H1 (cell line): Measurements from ENCODE around the gene AGRN. TPM values are rescaled to one million over a fixed set of nuclear protein-coding genes. Genes with fewer than 3 reads are reported as not detected.

Source experiments
- CTCF ChIA-PET: fragments of 300-600 bp; sonication (Branson Sonifier 250); formaldehyde crosslinking; loops from one replicate; lab custom pipeline; 2021; ENCODE audit not compliant: partially characterized antibody; lab: Charles Lee
- POLR2A ChIA-PET: fragments of 300-600 bp; sonication (Branson Sonifier 250); formaldehyde crosslinking; loops from one replicate; lab custom pipeline; 2021; ENCODE audit warnings: inconsistent platforms; ENCODE audit not compliant: partially characterized antibody; lab: Charles Lee
- DNase-seq, 2 experiments: peaks; one replicate each; pipeline versions ENCODE4 v3.0.0 to v3.0.0-alpha.2; 2010 to 2022; ENCODE audit warnings: low spot score in 2 of 2, low read depth in 1 of 2, mixed read lengths in 1 of 2
- FAIRE-seq: peaks from 2 replicates; lab custom pipeline; 2011; peaks lifted over from hg19 to GRCh38; lab: Jason Lieb, UNC
- H2AFZ ChIP-seq: 2 replicates; pipeline ENCODE4 v1.8.1; 2012; ENCODE audit warnings: low read length, inconsistent platforms
- H2AK5ac ChIP-seq: 2 replicates; pipeline ENCODE4 v1.6.1; 2013; ENCODE audit warnings: low read depth, low read length
- H2BK120ac ChIP-seq: replicated peaks from 2 replicates; pipeline ENCODE3; 2013; ENCODE audit warnings: low read depth, low read length, inconsistent platforms
- H2BK12ac ChIP-seq: 2 replicates; pipeline ENCODE4 v1.6.1; 2013; ENCODE audit warnings: low read depth, low read length
- H2BK15ac ChIP-seq: 2 replicates; pipeline ENCODE4 v1.6.1; 2013; ENCODE audit warnings: low read length
- H2BK20ac ChIP-seq: 2 replicates; pipeline ENCODE4 v1.6.1; 2013; ENCODE audit warnings: low read length
- H2BK5ac ChIP-seq: 2 replicates; pipeline ENCODE4 v1.6.1; 2013; ENCODE audit warnings: low read depth, low read length
- H3K14ac ChIP-seq: 2 replicates; pipeline ENCODE4 v1.6.1; 2013; ENCODE audit warnings: inconsistent platforms; ENCODE audit not compliant: insufficient read length
- H3K18ac ChIP-seq: 2 replicates; pipeline ENCODE4 v1.6.1; 2013; ENCODE audit warnings: low read length; ENCODE audit errors: extremely low read depth
- H3K23ac ChIP-seq: 2 replicates; pipeline ENCODE4 v1.6.1; 2013; ENCODE audit warnings: inconsistent platforms; ENCODE audit not compliant: insufficient read length
- H3K23me2 ChIP-seq: 2 replicates; pipeline ENCODE4 v1.6.1; 2013; ENCODE audit warnings: low read depth, low read length
- H3K27ac ChIP-seq: 2 replicates; pipeline ENCODE4 v1.6.1; 2011; ENCODE audit warnings: low read depth, low read length, inconsistent platforms
- H3K27me3 ChIP-seq, 4 experiments: replicated peaks in 1 of 4; 1 replicate in 1 of 4; 2 replicates in 3 of 4; pipeline versions ENCODE4 v1.6.1 to v1.8.1; 2011 to 2013; ENCODE audit warnings: low read length in 3 of 4, mild to moderate bottlenecking in 3 of 4, inconsistent platforms in 2 of 4, mixed read lengths in 2 of 4, moderate library complexity in 1 of 4; ENCODE audit not compliant: control insufficient read depth in 3 of 4, insufficient read depth in 3 of 4; ENCODE audit errors: extremely low read depth in 1 of 4
- H3K36me3 ChIP-seq, 4 experiments: 2 replicates each; pipeline versions ENCODE4 v1.6.1 to v1.8.1; 2011 to 2013; ENCODE audit warnings: mild to moderate bottlenecking in 4 of 4, low read length in 3 of 4, moderate library complexity in 2 of 4, control low read depth in 1 of 4, inconsistent platforms in 1 of 4; ENCODE audit not compliant: insufficient read depth in 4 of 4, control insufficient read depth in 2 of 4
- H3K4ac ChIP-seq: replicated peaks from 2 replicates; pipeline ENCODE3; 2013; ENCODE audit warnings: low read length, low read depth, mixed read lengths, inconsistent platforms; ENCODE audit not compliant: insufficient read length
- H3K4me1 ChIP-seq, 4 experiments: replicated peaks in 1 of 4; 1 replicate in 1 of 4; 2 replicates in 3 of 4; pipeline versions ENCODE4 v1.6.1 to v1.8.1; 2011 to 2013; ENCODE audit warnings: low read length in 3 of 4, inconsistent platforms in 2 of 4, mixed read lengths in 1 of 4; ENCODE audit not compliant: insufficient read depth in 4 of 4, control insufficient read depth in 3 of 4
- H3K4me2 ChIP-seq, 2 experiments: 2 replicates each; pipeline versions ENCODE4 v1.6.1 to v1.8.1; 2011 to 2013; ENCODE audit warnings: low read depth in 2 of 2, low read length in 2 of 2, control low read depth in 1 of 2, inconsistent platforms in 1 of 2, mild to moderate bottlenecking in 1 of 2; ENCODE audit not compliant: insufficient read depth in 1 of 2
- H3K4me3 ChIP-seq, 4 experiments: fragments of 200-600, 300-600 bp in 1 of 4; sonication (generic), shearing (Covaris generic), sonication (Bioruptor Twin) in 1 of 4; 2 replicates each; pipeline versions ENCODE4 v1.5.1 to v1.8.1; 2011 to 2016; ENCODE audit warnings: low read length in 4 of 4, low read depth in 3 of 4, control low read depth in 2 of 4, inconsistent platforms in 2 of 4, mild to moderate bottlenecking in 2 of 4, mixed read lengths in 1 of 4, moderate library complexity in 1 of 4; ENCODE audit not compliant: insufficient read depth in 2 of 4; ENCODE audit errors: extremely low read depth in 1 of 4
- H3K56ac ChIP-seq: replicated peaks from 2 replicates; pipeline ENCODE3; 2013; ENCODE audit warnings: low read depth, mild to moderate bottlenecking, mixed read lengths, low read length, inconsistent platforms; ENCODE audit not compliant: insufficient read length
- H3K79me1 ChIP-seq: 2 replicates; pipeline ENCODE4 v1.6.1; 2013; ENCODE audit warnings: low read depth, low read length, control low read depth
- H3K79me2 ChIP-seq, 2 experiments: 2 replicates each; pipeline versions ENCODE4 v1.6.1 to v1.8.1; 2012 to 2013; ENCODE audit warnings: low read length in 2 of 2, mild to moderate bottlenecking in 2 of 2, inconsistent platforms in 1 of 2; ENCODE audit not compliant: insufficient read depth in 2 of 2, control insufficient read depth in 1 of 2
- H3K9ac ChIP-seq, 4 experiments: replicated peaks in 1 of 4; 1 replicate in 1 of 4; 2 replicates in 3 of 4; pipeline versions ENCODE4 v1.6.1 to v1.8.1; 2011 to 2013; ENCODE audit warnings: low read depth in 3 of 4, low read length in 3 of 4, control low read depth in 2 of 4, mild to moderate bottlenecking in 2 of 4, moderate library complexity in 2 of 4, inconsistent platforms in 1 of 4; ENCODE audit errors: extremely low read depth in 1 of 4
- H3K9me3 ChIP-seq, 2 experiments: 2 replicates each; pipeline versions ENCODE4 v1.6.1 to v1.8.1; 2012 to 2013; ENCODE audit warnings: mild to moderate bottlenecking in 2 of 2, moderate library complexity in 2 of 2, control low read depth in 1 of 2, inconsistent platforms in 1 of 2, low read depth in 1 of 2, low read length in 1 of 2, mixed read lengths in 1 of 2; ENCODE audit not compliant: insufficient read depth in 2 of 2
- H4K20me1 ChIP-seq, 2 experiments: replicated peaks in 1 of 2; 2 replicates each; pipeline versions ENCODE3 to v1.8.1; 2011 to 2013; ENCODE audit warnings: inconsistent platforms in 2 of 2, low read length in 2 of 2, mild to moderate bottlenecking in 1 of 2; ENCODE audit not compliant: insufficient read depth in 2 of 2, control insufficient read depth in 1 of 2
- H4K5ac ChIP-seq: 2 replicates; pipeline ENCODE4 v1.6.1; 2013; ENCODE audit warnings: low read length, low read depth, mixed read lengths, inconsistent platforms; ENCODE audit not compliant: insufficient read length
- H4K8ac ChIP-seq: 2 replicates; pipeline ENCODE4 v1.8.0; 2013; ENCODE audit warnings: mild to moderate bottlenecking, moderate library complexity, low read length, inconsistent platforms; ENCODE audit not compliant: insufficient read depth; ENCODE audit errors: extremely low read depth
- H4K91ac ChIP-seq: replicated peaks from 2 replicates; pipeline ENCODE3; 2013; ENCODE audit warnings: low read length, mixed read lengths, inconsistent platforms; ENCODE audit not compliant: insufficient read length
- EZH2 ChIP-seq: fragments of 200-600 bp; sonication (generic); IDR thresholded peaks from 2 replicates; pipeline ENCODE4 v1.7.1; 2012; ENCODE audit warnings: low read depth, mild to moderate bottlenecking, moderate library complexity, low read length, inconsistent platforms; ENCODE audit not compliant: severe bottlenecking
- WGBS, 2 experiments: shearing (Covaris generic) in 1 of 2; methylation state at CpG; one replicate each; pipeline versions ENCODE4 v1.1.6 to v1.1.7; 2013 to 2015; ENCODE audit warnings: low lambda C conversion rate in 2 of 2, mixed read lengths in 2 of 2, inconsistent platforms in 1 of 2, low coverage in 1 of 2, missing lambda C conversion rate in 1 of 2; ENCODE audit not compliant: insufficient replicate concordance in 2 of 2, insufficient coverage in 1 of 2, insufficient read length in 1 of 2; ENCODE audit errors: extremely low coverage in 1 of 2, missing lambda C conversion rate in 1 of 2; 5-methylcytosine and 5-hydroxymethylcytosine counted together
- polyA plus RNA-seq, 7 experiments: library from polyadenylated mRNA; depleted of rRNA in 3 of 7; stranded (reverse) in 5 of 7; unstranded in 2 of 7; fragments of >200 nt in 5 of 7; fragments of 200-250 nt in 2 of 7; gene quantifications; 1 replicate in 5 of 7; 2 replicates in 1 of 7; 4 replicates in 1 of 7; pipeline versions ENCODE4 v1.2.1 to v1.2.3, GENCODE V29; 2011 to 2013; ENCODE audit warnings: missing spikeins in 2 of 7, mixed read lengths in 2 of 7
- total RNA-seq: library from RNA; stranded (reverse); fragmentation: NEBNext Ultra II Directional; extraction: Animal tissue kit (Norgen Biotek cat#: 25700); gene quantifications from 2 replicates; pipeline ENCODE4 v1.2.1, GENCODE V29; 2021
- TF ChIP-seq, protein P1 (sequence below), 3 experiments: IDR thresholded peaks; 1 replicate in 2 of 3; 2 replicates in 1 of 3; pipeline versions ENCODE4 v1.5.1 to v1.6.1; 2011; ENCODE audit warnings: low read length in 3 of 3, mild to moderate bottlenecking in 3 of 3, inconsistent platforms in 2 of 3, low read depth in 1 of 3, moderate library complexity in 1 of 3; ENCODE audit not compliant: insufficient read depth in 1 of 3; ENCODE audit errors: control extremely low read depth in 1 of 3

AGRN gene
- total and polyA plus RNA-seq, 2 of the 8 experiments (the other 6 are each of a cell fraction or from before 2014, with no cell fraction given): 52.3 to 155 TPM

DNA sequence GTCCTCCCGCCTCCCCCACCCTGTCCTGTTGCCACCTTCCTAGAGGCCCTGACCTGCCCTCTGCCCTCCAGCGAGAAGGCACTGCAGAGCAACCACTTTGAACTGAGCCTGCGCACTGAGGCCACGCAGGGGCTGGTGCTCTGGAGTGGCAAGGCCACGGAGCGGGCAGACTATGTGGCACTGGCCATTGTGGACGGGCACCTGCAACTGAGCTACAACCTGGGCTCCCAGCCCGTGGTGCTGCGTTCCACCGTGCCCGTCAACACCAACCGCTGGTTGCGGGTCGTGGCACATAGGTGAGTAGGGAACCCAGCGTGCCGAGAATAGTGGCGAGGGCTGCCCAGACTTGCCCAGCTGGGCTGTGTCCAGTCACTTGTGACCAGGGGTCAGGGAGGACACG is 33.8 kb downstream of the AGRN start:
- H4K5ac ChIP-seq: no peak overlapping the region
- H3K4me1 ChIP-seq: peaks cover 0 to 5% (median 2%) of the 10 kb centered on the region in 4 experiments; a peak in 2 of 7 replicates
- no peak overlapping the region for H2AK5ac ChIP-seq
- WGBS, 2 experiments: 95% methylated on average over 17 of the region's 18 CpGs; no CpG with 5 or more reads in 1 of the 2 experiments
- no peak overlapping the region for H3K14ac ChIP-seq
- no peak overlapping the region for H2BK20ac ChIP-seq
- H3K27me3 ChIP-seq: peaks cover 3 to 11% (median 8%) of the 10 kb centered on the region in 4 experiments
- H3K4me3 ChIP-seq: no peak overlapping the region
- H3K27ac ChIP-seq: no peak overlapping the region; the same call in 1 of the 2 replicates
- H2BK15ac ChIP-seq: no peak overlapping the region
- H3K79me2 ChIP-seq: no peaks in the 10 kb centered on the region
- CTCF ChIA-PET: interaction anchor here (0.9 to 7.6 kb wide), 3 partner anchors 9 to 70 kb away, joined by 3 to 37 read pairs (median 4); no protein-coding TSS in a partner anchor
- no peak overlapping the region for H2BK12ac ChIP-seq
- H2BK120ac ChIP-seq: no peak overlapping the region
- FAIRE-seq (no peak), DNase-seq (no peak)
- H2BK5ac ChIP-seq: no peak overlapping the region
- POLR2A ChIA-PET: interaction anchor here (1.6 to 6.9 kb wide), 3 partner anchors 15 to 30 kb away, joined by 3 to 70 read pairs (median 8); no protein-coding TSS in a partner anchor
- H3K18ac ChIP-seq: no peak overlapping the region
- peaks cover 0 to 23% of the 10 kb centered on the region in 2 experiments for H4K20me1 ChIP-seq
- no peak overlapping the region for H2AFZ ChIP-seq
- no peak overlapping the region for H3K56ac ChIP-seq
- no peak overlapping the region for H3K23ac ChIP-seq
- H4K91ac ChIP-seq: no peak overlapping the region
- no peak overlapping the region for H4K8ac ChIP-seq
- H3K23me2 ChIP-seq: no peaks in the 10 kb centered on the region; the same call in 1 of the 2 replicates
- peaks cover 2 to 58% (median 27%) of the 10 kb centered on the region in 4 experiments; a peak in 6 of 8 replicates for H3K36me3 ChIP-seq
- H3K9ac ChIP-seq: no peak overlapping the region
- no peaks in the 10 kb centered on the region for H3K9me3 ChIP-seq
- H3K4me2 ChIP-seq: no peak overlapping the region
- peaks cover 5% of the 10 kb centered on the region; the same call in 1 of the 2 replicates for H3K79me1 ChIP-seq
- H3K4ac ChIP-seq: no peak overlapping the region
- no peak for TF ChIP-seq EZH2
- TF ChIP-seq, protein P1, sequence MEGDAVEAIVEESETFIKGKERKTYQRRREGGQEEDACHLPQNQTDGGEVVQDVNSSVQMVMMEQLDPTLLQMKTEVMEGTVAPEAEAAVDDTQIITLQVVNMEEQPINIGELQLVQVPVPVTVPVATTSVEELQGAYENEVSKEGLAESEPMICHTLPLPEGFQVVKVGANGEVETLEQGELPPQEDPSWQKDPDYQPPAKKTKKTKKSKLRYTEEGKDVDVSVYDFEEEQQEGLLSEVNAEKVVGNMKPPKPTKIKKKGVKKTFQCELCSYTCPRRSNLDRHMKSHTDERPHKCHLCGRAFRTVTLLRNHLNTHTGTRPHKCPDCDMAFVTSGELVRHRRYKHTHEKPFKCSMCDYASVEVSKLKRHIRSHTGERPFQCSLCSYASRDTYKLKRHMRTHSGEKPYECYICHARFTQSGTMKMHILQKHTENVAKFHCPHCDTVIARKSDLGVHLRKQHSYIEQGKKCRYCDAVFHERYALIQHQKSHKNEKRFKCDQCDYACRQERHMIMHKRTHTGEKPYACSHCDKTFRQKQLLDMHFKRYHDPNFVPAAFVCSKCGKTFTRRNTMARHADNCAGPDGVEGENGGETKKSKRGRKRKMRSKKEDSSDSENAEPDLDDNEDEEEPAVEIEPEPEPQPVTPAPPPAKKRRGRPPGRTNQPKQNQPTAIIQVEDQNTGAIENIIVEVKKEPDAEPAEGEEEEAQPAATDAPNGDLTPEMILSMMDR (IDR thresholded peaks at IDR 0.05; ENCODE audit: control extremely low read depth in 1 of 3, insufficient read depth in 1 of 3, low read depth in 1 of 3, low read length in 3 of 3): no peak
